IMR-90 (cell line): ENCODE results near the gene KRTAP1-5. TPM values are rescaled to one million over a fixed set of nuclear protein-coding genes. Genes with fewer than 3 reads are reported as not detected.

Source experiments
- ATAC-seq: fragments of 200-7000 bp; cut with Tn5 transposase; 2 replicates; pipeline ENCODE4 v1.9.1; 2020; ENCODE audit warnings: low read depth, mild to moderate bottlenecking, moderate library complexity
- BruUV-seq: library from RNA; stranded (reverse); fragments of 400-500 nt; replicated peaks from 2 replicates; lab custom pipeline; 2021; lab: Mats Ljungman, UMichigan
- CTCF ChIA-PET: fragments of 300-600 bp; formaldehyde crosslinking; extraction: SDS; loops from one replicate; lab custom pipeline; 2021; ENCODE audit warnings: antibody characterized with exemption; lab: Yijun Ruan, JAX
- POLR2A ChIA-PET: fragments of 300-600 bp; sonication (Branson Sonifier 250); formaldehyde crosslinking; loops from one replicate; lab custom pipeline; 2022; ENCODE audit warnings: antibody characterized with exemption; ENCODE audit not compliant: unreplicated experiment; lab: Charles Lee
- DNase-seq: peaks from one replicate; pipeline ENCODE4 v3.0.0; 2013
- H2AFZ ChIP-seq: replicated peaks from 2 replicates; pipeline ENCODE3; 2013; ENCODE audit warnings: low read length, mild to moderate bottlenecking; ENCODE audit not compliant: poor library complexity
- H2AK5ac ChIP-seq: 2 replicates; pipeline ENCODE4 v1.6.1; 2013; ENCODE audit warnings: low read depth, low read length, inconsistent platforms
- H2AK9ac ChIP-seq: replicated peaks from 2 replicates; pipeline ENCODE3; 2013; ENCODE audit warnings: mild to moderate bottlenecking, low read depth, low read length, moderate library complexity; ENCODE audit not compliant: poor library complexity
- H2BK120ac ChIP-seq: 2 replicates; pipeline ENCODE4 v1.6.1; 2013; ENCODE audit warnings: low read depth, low read length, inconsistent platforms
- H2BK15ac ChIP-seq: 3 replicates; pipeline ENCODE4 v1.6.1; 2013; ENCODE audit warnings: low read depth, low read length, inconsistent platforms
- H2BK20ac ChIP-seq: 2 replicates; pipeline ENCODE4 v1.6.1; 2013; ENCODE audit warnings: low read depth, mild to moderate bottlenecking, inconsistent platforms, low read length, moderate library complexity
- H2BK5ac ChIP-seq: 2 replicates; pipeline ENCODE4 v1.6.1; 2013; ENCODE audit warnings: mild to moderate bottlenecking, low read depth, low read length, inconsistent platforms; ENCODE audit not compliant: poor library complexity, severe bottlenecking
- H3K14ac ChIP-seq: replicated peaks from 2 replicates; pipeline ENCODE4 v1.6.1; 2013; ENCODE audit warnings: low read depth, low read length, inconsistent platforms
- H3K18ac ChIP-seq: 2 replicates; pipeline ENCODE4 v1.6.1; 2013; ENCODE audit warnings: low read depth, low read length, control low read depth
- H3K23ac ChIP-seq: 2 replicates; pipeline ENCODE4 v1.6.1; 2013; ENCODE audit warnings: low read depth, low read length, inconsistent platforms
- H3K27ac ChIP-seq: 2 replicates; pipeline ENCODE4 v1.5.1; 2013; ENCODE audit warnings: mild to moderate bottlenecking, control low read depth, low read length; ENCODE audit not compliant: insufficient read depth
- H3K27me3 ChIP-seq: 2 replicates; pipeline ENCODE4 v1.6.1; 2013; ENCODE audit warnings: low read length; ENCODE audit not compliant: control insufficient read depth, insufficient read depth
- H3K36me3 ChIP-seq: 2 replicates; pipeline ENCODE4 v1.6.1; 2013; ENCODE audit warnings: low read length, mixed read lengths; ENCODE audit not compliant: control insufficient read depth, insufficient read depth
- H3K4ac ChIP-seq: 2 replicates; pipeline ENCODE4 v1.6.1; 2013; ENCODE audit warnings: low read depth, low read length, inconsistent platforms
- H3K4me1 ChIP-seq: 2 replicates; pipeline ENCODE4 v1.6.1; 2013; ENCODE audit warnings: low read length, mixed read lengths; ENCODE audit not compliant: control insufficient read depth, insufficient read depth
- H3K4me2 ChIP-seq: 2 replicates; pipeline ENCODE4 v1.6.1; 2013; ENCODE audit warnings: low read depth, mild to moderate bottlenecking, control low read depth, low read length, moderate library complexity
- H3K4me3 ChIP-seq: 2 replicates; pipeline ENCODE4 v1.5.1; 2013; ENCODE audit warnings: low read depth, mild to moderate bottlenecking, control low read depth, low read length, moderate library complexity; ENCODE audit not compliant: insufficient read depth
- H3K56ac ChIP-seq: 2 replicates; pipeline ENCODE4 v1.6.1; 2013; ENCODE audit warnings: low read length, inconsistent platforms; ENCODE audit not compliant: insufficient read depth; ENCODE audit errors: extremely low read depth
- H3K79me1 ChIP-seq, 2 experiments: 2 replicates each; pipeline ENCODE4 v1.6.1; 2013; ENCODE audit warnings: low read length in 2 of 2, inconsistent platforms in 1 of 2, low read depth in 1 of 2
- H3K9ac ChIP-seq: 2 replicates; pipeline ENCODE4 v1.6.1; 2013; ENCODE audit warnings: low read depth, low read length, control low read depth
- H3K9me1 ChIP-seq: 2 replicates; pipeline ENCODE4 v1.6.1; 2013; ENCODE audit warnings: low read length, inconsistent platforms; ENCODE audit not compliant: insufficient read depth
- H3K9me3 ChIP-seq: 2 replicates; pipeline ENCODE4 v1.6.1; 2013; ENCODE audit warnings: low read length; ENCODE audit not compliant: control insufficient read depth, insufficient read depth
- H4K20me1 ChIP-seq: 2 replicates; pipeline ENCODE4 v1.6.1; 2013; ENCODE audit warnings: low read length, inconsistent platforms; ENCODE audit not compliant: insufficient read depth
- H4K5ac ChIP-seq: 2 replicates; pipeline ENCODE4 v1.6.1; 2013; ENCODE audit warnings: mild to moderate bottlenecking, low read depth, low read length, control low read depth
- H4K8ac ChIP-seq, 2 experiments: 2 replicates each; pipeline ENCODE4 v1.6.1; 2013; ENCODE audit warnings: low read depth in 2 of 2, low read length in 2 of 2, control low read depth in 1 of 2, inconsistent platforms in 1 of 2
- H4K91ac ChIP-seq: 2 replicates; pipeline ENCODE4 v1.6.1; 2013; ENCODE audit warnings: low read depth, low read length, inconsistent platforms; ENCODE audit not compliant: insufficient read depth
- BHLHE40 ChIP-seq: fragments of 150-350 bp; IDR thresholded peaks from 2 replicates; pipeline ENCODE4 v1.6.1; 2016; ENCODE audit warnings: mild to moderate bottlenecking, low read depth, low read length
- CEBPB ChIP-seq: IDR thresholded peaks from 2 replicates; pipeline ENCODE4 v1.6.1; 2012; ENCODE audit warnings: low read depth, low read length, improper control_type of control experiment
- CHD1 ChIP-seq: IDR thresholded peaks from 2 replicates; pipeline ENCODE4 v1.6.1; 2012; ENCODE audit warnings: low read depth, low read length, improper control_type of control experiment
- ELK1 ChIP-seq: fragments of 150-350 bp; IDR thresholded peaks from 2 replicates; pipeline ENCODE4 v1.6.1; 2016; ENCODE audit warnings: low read depth, mild to moderate bottlenecking, low read length, moderate library complexity, borderline replicate concordance
- FOS ChIP-seq: fragments of 150-350 bp; IDR thresholded peaks from 2 replicates; pipeline ENCODE4 v1.6.1; 2016; ENCODE audit warnings: low read depth, low read length
- MAFK ChIP-seq: IDR thresholded peaks from 2 replicates; pipeline ENCODE4 v1.6.1; 2012; ENCODE audit warnings: low read depth, low read length, improper control_type of control experiment
- MAZ ChIP-seq: IDR thresholded peaks from 2 replicates; pipeline ENCODE4 v1.6.1; 2012; ENCODE audit warnings: low read depth, mild to moderate bottlenecking, low read length, improper control_type of control experiment, moderate library complexity, borderline replicate concordance
- MXI1 ChIP-seq: IDR thresholded peaks from 2 replicates; pipeline ENCODE4 v1.6.1; 2012; ENCODE audit warnings: low read depth, mild to moderate bottlenecking, low read length, moderate library complexity, borderline replicate concordance
- NFE2L2 ChIP-seq: fragments of 150-350 bp; IDR thresholded peaks from 2 replicates; pipeline ENCODE4 v1.6.1; 2016; ENCODE audit warnings: low read depth, mild to moderate bottlenecking, low read length
- POLR2A ChIP-seq: IDR thresholded peaks from 2 replicates; pipeline ENCODE4 v1.6.1; 2012; ENCODE audit warnings: mild to moderate bottlenecking, low read depth, low read length
- RAD21 ChIP-seq: IDR thresholded peaks from 2 replicates; pipeline ENCODE4 v1.6.1; 2012; ENCODE audit warnings: low read length, improper control_type of control experiment
- RCOR1 ChIP-seq: IDR thresholded peaks from 2 replicates; pipeline ENCODE4 v1.6.1; 2012; ENCODE audit warnings: mild to moderate bottlenecking, low read length, improper control_type of control experiment; ENCODE audit not compliant: insufficient replicate concordance
- RFX5 ChIP-seq: IDR thresholded peaks from 2 replicates; pipeline ENCODE4 v1.8.0; 2012; ENCODE audit warnings: low read depth, mild to moderate bottlenecking, low read length, moderate library complexity
- SMC3 ChIP-seq: fragments of 150-350 bp; IDR thresholded peaks from 2 replicates; pipeline ENCODE4 v1.6.1; 2016; ENCODE audit warnings: low read depth, mild to moderate bottlenecking, antibody characterized with exemption, low read length, moderate library complexity
- WGBS, 2 experiments: methylation state at CpG; one replicate each; pipeline versions ENCODE4 v1.1.5 to v1.1.7; 2013; ENCODE audit warnings: missing lambda C conversion rate in 2 of 2; ENCODE audit not compliant: insufficient read length in 1 of 2; ENCODE audit errors: extremely low coverage in 2 of 2; 5-methylcytosine and 5-hydroxymethylcytosine counted together
- dilution Hi-C: fragments of 300-500 bp; cut with HindIII; formaldehyde crosslinking; loops from one replicate; pipeline ENCODE4 v1.14.3; 2018; ENCODE audit warnings: low sequenced_read_pairs; ENCODE audit not compliant: unreplicated experiment
- in situ Hi-C: fragments of 300-500 bp; cut with MboI; formaldehyde crosslinking; loops from 3 replicates; pipeline ENCODE4 v1.14.3; 2019; ENCODE audit warnings: low sequenced_read_pairs, inconsistent platforms, mixed read lengths
- intact Hi-C: fragments of 100-400 bp; cut with micrococcal nuclease; formaldehyde crosslinking; loops from 2 replicates; pipeline ENCODE4 v1.10.0; 2022
- polyA plus RNA-seq, 3 experiments: library from polyadenylated mRNA; depleted of rRNA; stranded (reverse); fragments of >200 nt; gene quantifications; 2 replicates each; pipeline ENCODE4 v1.2.3, GENCODE V29; 2012; ENCODE audit warnings: low replicate concordance in 1 of 3
- total RNA-seq: library from RNA; depleted of rRNA; stranded (reverse); fragments of >200 nt; gene quantifications from 2 replicates; pipeline ENCODE4 v1.2.3, GENCODE V29; 2012
- TF ChIP-seq, protein P1 (sequence below): fragments of 150-350 bp; IDR thresholded peaks from 2 replicates; pipeline ENCODE4 v1.6.1; 2017; ENCODE audit warnings: mild to moderate bottlenecking, antibody characterized with exemption, low read length, low read depth
- TF ChIP-seq, protein P2 (sequence below): conservative IDR thresholded peaks from 2 replicates; pipeline ENCODE4 v1.5.1; 2012; ENCODE audit warnings: mild to moderate bottlenecking, low read depth, low read length, improper control_type of control experiment

The KRTAP1-5 gene
- total and polyA plus RNA-seq, 2 of the 4 experiments (the other 2 are of a cell fraction) = 27.0 to 34.8 TPM

DNA sequence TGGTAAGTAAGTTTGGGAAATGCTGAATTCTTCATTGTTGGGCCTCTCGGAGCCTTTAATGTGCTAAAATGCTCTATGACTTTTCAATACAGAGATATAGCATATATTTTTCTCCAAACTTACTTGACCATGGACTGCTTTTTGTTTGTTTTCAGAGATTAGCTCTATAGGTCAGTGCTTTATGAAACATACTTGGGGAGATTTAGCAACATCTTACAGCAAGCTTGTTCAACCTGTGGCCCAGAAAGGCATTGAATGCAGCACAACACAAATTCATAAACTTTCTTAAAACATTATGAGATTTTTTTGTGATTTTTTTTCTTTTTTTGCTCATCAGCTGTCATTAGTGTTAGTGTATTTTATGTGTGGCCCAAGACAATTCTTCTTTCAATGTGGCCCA lies 17.1 kb downstream of the KRTAP1-5 start:
- H3K4me2 ChIP-seq = no peak overlapping the region
- no peak overlapping the region for H2BK5ac ChIP-seq
- H2AK9ac ChIP-seq = no peak overlapping the region
- H3K9ac ChIP-seq = no peak overlapping the region
- H3K27me3 ChIP-seq = no peaks in the 10 kb centered on the region
- no peak overlapping the region for H4K8ac ChIP-seq
- no peak overlapping the region for H2AK5ac ChIP-seq
- ChIA-PET POLR2A (no interaction called here), CTCF (interaction anchor here (0.9 kb wide), 1 partner anchor 11 kb away, joined by 3 read pairs; no protein-coding TSS in a partner anchor)
- no peaks in the 10 kb centered on the region for H3K36me3 ChIP-seq
- no peak overlapping the region for H2AFZ ChIP-seq
- H4K5ac ChIP-seq = no peak overlapping the region
- no peak overlapping the region for H3K56ac ChIP-seq
- no peak overlapping the region for H2BK120ac ChIP-seq
- H3K9me3 ChIP-seq = no peaks in the 10 kb centered on the region
- H3K4ac ChIP-seq = no peak overlapping the region
- intact Hi-C loops (no loop called here), in situ Hi-C loops (no loop called here), dilution Hi-C loops (no loop called here)
- no peaks in the 10 kb centered on the region; the same call in 1 of the 2 replicates for H3K9me1 ChIP-seq
- H3K23ac ChIP-seq = no peak overlapping the region
- H4K91ac ChIP-seq = no peak overlapping the region
- H3K79me1 ChIP-seq = no peaks in the 10 kb centered on the region
- ATAC-seq (no peak), DNase-seq (no peak)
- no CpG with 5 or more reads among the region's 1 CpG for WGBS, 2 experiments
- H4K20me1 ChIP-seq = no peaks in the 10 kb centered on the region
- no peak overlapping the region for H3K27ac ChIP-seq
- no peak overlapping the region for H2BK15ac ChIP-seq
- H3K4me3 ChIP-seq = no peak overlapping the region
- H3K14ac ChIP-seq = no peak overlapping the region
- no peak overlapping the region for H2BK20ac ChIP-seq
- BruUV-seq = no TSS peak
- peaks cover 1% of the 10 kb centered on the region; the same call in 1 of the 2 replicates for H3K4me1 ChIP-seq
- no peak overlapping the region for H3K18ac ChIP-seq
- TF ChIP-seq FOS (no peak), MAZ (no peak), MAFK (no peak), MXI1 (no peak), ELK1 (no peak), BHLHE40 (no peak), CHD1 (no peak), SMC3 (no peak), RCOR1 (no peak), RFX5 (no peak), RAD21 (no peak), NFE2L2 (no peak), CEBPB (no peak), POLR2A (no peak)
- TF ChIP-seq, protein P1, sequence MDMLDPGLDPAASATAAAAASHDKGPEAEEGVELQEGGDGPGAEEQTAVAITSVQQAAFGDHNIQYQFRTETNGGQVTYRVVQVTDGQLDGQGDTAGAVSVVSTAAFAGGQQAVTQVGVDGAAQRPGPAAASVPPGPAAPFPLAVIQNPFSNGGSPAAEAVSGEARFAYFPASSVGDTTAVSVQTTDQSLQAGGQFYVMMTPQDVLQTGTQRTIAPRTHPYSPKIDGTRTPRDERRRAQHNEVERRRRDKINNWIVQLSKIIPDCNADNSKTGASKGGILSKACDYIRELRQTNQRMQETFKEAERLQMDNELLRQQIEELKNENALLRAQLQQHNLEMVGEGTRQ = no peak
- TF ChIP-seq, protein P2, sequence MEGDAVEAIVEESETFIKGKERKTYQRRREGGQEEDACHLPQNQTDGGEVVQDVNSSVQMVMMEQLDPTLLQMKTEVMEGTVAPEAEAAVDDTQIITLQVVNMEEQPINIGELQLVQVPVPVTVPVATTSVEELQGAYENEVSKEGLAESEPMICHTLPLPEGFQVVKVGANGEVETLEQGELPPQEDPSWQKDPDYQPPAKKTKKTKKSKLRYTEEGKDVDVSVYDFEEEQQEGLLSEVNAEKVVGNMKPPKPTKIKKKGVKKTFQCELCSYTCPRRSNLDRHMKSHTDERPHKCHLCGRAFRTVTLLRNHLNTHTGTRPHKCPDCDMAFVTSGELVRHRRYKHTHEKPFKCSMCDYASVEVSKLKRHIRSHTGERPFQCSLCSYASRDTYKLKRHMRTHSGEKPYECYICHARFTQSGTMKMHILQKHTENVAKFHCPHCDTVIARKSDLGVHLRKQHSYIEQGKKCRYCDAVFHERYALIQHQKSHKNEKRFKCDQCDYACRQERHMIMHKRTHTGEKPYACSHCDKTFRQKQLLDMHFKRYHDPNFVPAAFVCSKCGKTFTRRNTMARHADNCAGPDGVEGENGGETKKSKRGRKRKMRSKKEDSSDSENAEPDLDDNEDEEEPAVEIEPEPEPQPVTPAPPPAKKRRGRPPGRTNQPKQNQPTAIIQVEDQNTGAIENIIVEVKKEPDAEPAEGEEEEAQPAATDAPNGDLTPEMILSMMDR = no peak
